Neural cell (in vitro differentiated cells): ENCODE data around the gene NELL1.

Source experiments
- CTCF ChIP-seq: fragments of 450-650 bp; IDR thresholded peaks from 2 replicates; pipeline ENCODE4 v1.5.1; 2014; ENCODE audit warnings: antibody characterized with exemption, mild to moderate bottlenecking, moderate library complexity; ENCODE audit not compliant: poor library complexity, severe bottlenecking
- EZH2 ChIP-seq: fragments of 200-600, 300-800 bp; shearing (Covaris generic), sonication (generic); IDR thresholded peaks from 2 replicates; pipeline ENCODE4 v1.6.1; 2014; ENCODE audit warnings: antibody characterized with exemption, low read length, borderline replicate concordance, mild to moderate bottlenecking; ENCODE audit not compliant: insufficient read depth, poor library complexity, severe bottlenecking
- SMC3 ChIP-seq: fragments of 450-650 bp; conservative IDR thresholded peaks from 2 replicates; pipeline ENCODE4 v1.6.1; 2014; ENCODE audit warnings: antibody characterized with exemption, mild to moderate bottlenecking, moderate library complexity; ENCODE audit not compliant: poor library complexity

GRCh38 chr11:21198498-21198897 is 529.1 kb downstream of the NELL1 start:
- TF ChIP-seq SMC3, result no peak
- TF ChIP-seq EZH2, result no peak
- no peak for TF ChIP-seq CTCF
